Parathyroid adenoma (tissue), 2 donors: Measurements from ENCODE around the gene SEMA6B.
"Not testable (repeated sequence)": the region's sequence is repeated elsewhere in the genome, so short reads cannot be mapped to it uniquely, and the experiment has no call there.

Experiments
- H2AFZ ChIP-seq: fragments of 300-600 bp; sonication (generic); one replicate; pipeline ENCODE4 v1.7.0; 2017; ENCODE audit warnings: antibody characterized with exemption, mild to moderate bottlenecking
- H3K27ac ChIP-seq: fragments of 300-600 bp; sonication (generic); one replicate; pipeline ENCODE4 v1.7.0; 2017
- H3K27me3 ChIP-seq: fragments of 300-600 bp; sonication (generic); one replicate; pipeline ENCODE4 v1.7.0; 2017; ENCODE audit warnings: low read length; ENCODE audit not compliant: control insufficient read depth, insufficient read depth
- H3K36me3 ChIP-seq: fragments of 300-600 bp; sonication (generic); one replicate; pipeline ENCODE4 v1.7.0; 2017; ENCODE audit warnings: low read length; ENCODE audit not compliant: control insufficient read depth, insufficient read depth
- H3K4me1 ChIP-seq: fragments of 300-600 bp; sonication (generic); one replicate; pipeline ENCODE4 v1.7.0; 2017; ENCODE audit warnings: control low read depth
- H3K4me2 ChIP-seq: fragments of 300-600 bp; sonication (generic); one replicate; pipeline ENCODE4 v1.7.0; 2017; ENCODE audit warnings: low read length
- H3K4me3 ChIP-seq: fragments of 300-600 bp; sonication (generic); one replicate; pipeline ENCODE4 v1.7.0; 2017; ENCODE audit warnings: low read depth, low read length
- H3K79me2 ChIP-seq: fragments of 300-600 bp; sonication (generic); one replicate; pipeline ENCODE4 v1.7.0; 2017; ENCODE audit warnings: control low read depth
- H3K9ac ChIP-seq: fragments of 300-600 bp; sonication (generic); one replicate; pipeline ENCODE4 v1.7.0; 2017; ENCODE audit warnings: mild to moderate bottlenecking
- H3K9me3 ChIP-seq: fragments of 300-600 bp; sonication (generic); one replicate; pipeline ENCODE4 v1.7.0; 2017; ENCODE audit warnings: low read length; ENCODE audit not compliant: control insufficient read depth
- CTCF ChIP-seq: fragments of 300-600 bp; sonication (generic); IDR thresholded peaks from one replicate; pipeline ENCODE4 v1.7.0; 2017; ENCODE audit warnings: antibody characterized with exemption, mild to moderate bottlenecking
- donor health status: primary hyperparathyroidism.

The SEMA6B gene

GRCh38 chr19:4597278-4597974 is 37.9 kb upstream of the SEMA6B start:
- Histone ChIP-seq H3K4me2 (no peak overlapping the region), H3K4me1 (no peaks in the 10 kb centered on the region), H2AFZ (no peak overlapping the region), H3K36me3 (no peaks in the 10 kb centered on the region), H3K9ac (no peak overlapping the region), H3K4me3 (no peak overlapping the region), H3K27me3 (no peaks in the 10 kb centered on the region), H3K27ac (no peak overlapping the region), H3K9me3 (no peaks in the 10 kb centered on the region), H3K79me2 (no peaks in the 10 kb centered on the region)
- TF ChIP-seq CTCF: no peak

GRCh38 chr19:4596033-4596904 is 36.8 kb upstream of the SEMA6B start:
- H3K4me1 ChIP-seq: no peaks in the 10 kb centered on the region
- H3K79me2 ChIP-seq: no peaks in the 10 kb centered on the region
- H3K9ac ChIP-seq: no peak overlapping the region
- H3K36me3 ChIP-seq: no peaks in the 10 kb centered on the region
- H3K4me3 ChIP-seq: no peak overlapping the region
- TF ChIP-seq CTCF: no peak
- no peak overlapping the region for H3K27ac ChIP-seq
- H3K4me2 ChIP-seq: no peak overlapping the region
- no peak overlapping the region for H2AFZ ChIP-seq
- no peaks in the 10 kb centered on the region for H3K27me3 ChIP-seq
- H3K9me3 ChIP-seq: no peaks in the 10 kb centered on the region

- H2AFZ ChIP-seq, H3K27me3 ChIP-seq, H3K79me2 ChIP-seq, H3K9me3 ChIP-seq, H3K9ac ChIP-seq, H3K4me1 ChIP-seq, H3K4me2 ChIP-seq, H3K27ac ChIP-seq, H3K36me3 ChIP-seq, H3K4me3 ChIP-seq: not testable (repeated sequence)
These were observed 35.7 kb upstream of the SEMA6B start for GRCh38 chr19:4595158-4595557.

GRCh38 chr19:4594201-4594600 is 34.7 kb upstream of the SEMA6B start:
- Histone ChIP-seq H3K27ac (no peak overlapping the region), H3K79me2 (no peaks in the 10 kb centered on the region), H3K36me3 (no peaks in the 10 kb centered on the region), H3K4me2 (no peak overlapping the region), H3K9ac (no peak overlapping the region), H3K4me1 (no peaks in the 10 kb centered on the region), H3K9me3 (no peaks in the 10 kb centered on the region), H2AFZ (no peak overlapping the region), H3K27me3 (no peaks in the 10 kb centered on the region), H3K4me3 (no peak overlapping the region)
- TF ChIP-seq CTCF: no peak

GRCh38 chr19:4593409-4593851 is 33.9 kb upstream of the SEMA6B start:
- Histone ChIP-seq H3K27me3 (no peaks in the 10 kb centered on the region), H3K27ac (no peak overlapping the region), H3K9me3 (no peaks in the 10 kb centered on the region), H3K36me3 (no peaks in the 10 kb centered on the region), H3K4me1 (no peaks in the 10 kb centered on the region), H3K9ac (no peak overlapping the region), H2AFZ (no peak overlapping the region), H3K4me3 (no peak overlapping the region), H3K4me2 (no peak overlapping the region), H3K79me2 (no peaks in the 10 kb centered on the region)
- TF ChIP-seq CTCF: no peak
